Esophagus muscularis mucosa (tissue), 4 donors: ENCODE results near the gene ORM2. TPM values are rescaled to one million over a fixed set of nuclear protein-coding genes. Genes with fewer than 3 reads are reported as not detected.
"Not testable (repeated sequence)": the region's sequence is repeated elsewhere in the genome, so short reads cannot be mapped to it uniquely, and the experiment has no call there.

ENCODE experiments used
- DNase-seq: peaks from one replicate; pipeline ENCODE4 v3.0.0-alpha.2; 2017; ENCODE audit errors: extremely low spot score
- H3K27ac ChIP-seq, 4 donors: fragments of 200-600 bp; sonication (generic); replicated peaks in 1 of 4; 1 replicate in 3 of 4; 2 replicates in 1 of 4; pipeline ENCODE4 v1.5.1; 2016 to 2019; ENCODE audit warnings: mild to moderate bottlenecking in 1 of 4
- H3K27me3 ChIP-seq, 4 donors: fragments of 200-600 bp; sonication (generic); one replicate each; pipeline versions ENCODE4 v1.5.1 to v1.6.0; 2016 to 2019
- H3K36me3 ChIP-seq, 4 donors: fragments of 200-600 bp; sonication (generic); one replicate each; pipeline ENCODE4 v1.5.1; 2016 to 2019
- H3K4me1 ChIP-seq, 4 donors: fragments of 200-600 bp; sonication (generic); one replicate each; pipeline ENCODE4 v1.5.1; 2016 to 2019
- H3K4me3 ChIP-seq, 4 donors: fragments of 200-600 bp; sonication (generic); 1 replicate in 2 of 4; 2 replicates in 2 of 4; pipeline ENCODE4 v1.5.1; 2016 to 2019; ENCODE audit warnings: mild to moderate bottlenecking in 4 of 4, moderate library complexity in 1 of 4
- H3K9me3 ChIP-seq, 4 donors: fragments of 200-600 bp; sonication (generic); 1 replicate in 3 of 4; 2 replicates in 1 of 4; pipeline ENCODE4 v1.5.1; 2016 to 2019
- CTCF ChIP-seq, 3 experiments: fragments of 200-600 bp in 2 of 3; fragments of 450-650 bp in 1 of 3; sonication (generic) in 2 of 3; IDR thresholded peaks; one replicate each; pipeline ENCODE4 v1.5.1; 2017 to 2019; ENCODE audit warnings: antibody characterized with exemption in 3 of 3, mild to moderate bottlenecking in 2 of 3, moderate library complexity in 1 of 3
- EP300 ChIP-seq: sonication (generic); formaldehyde crosslinking; IDR thresholded peaks from one replicate; pipeline ENCODE4 v1.6.1; 2017; ENCODE audit warnings: antibody characterized with exemption
- POLR2A ChIP-seq: fragments of 450-650 bp; IDR thresholded peaks from one replicate; pipeline ENCODE4 v1.6.1; 2017; ENCODE audit warnings: antibody characterized with exemption, moderate library complexity, mild to moderate bottlenecking, low read depth
- POLR2AphosphoS5 ChIP-seq, 2 donors: sonication (generic); formaldehyde crosslinking; IDR thresholded peaks; one replicate each; pipeline ENCODE4 v1.6.1; 2017; ENCODE audit warnings: antibody characterized with exemption in 2 of 2
- WGBS: methylation state at CpG from one replicate; pipeline ENCODE4 v1.1.5; 2018; 5-methylcytosine and 5-hydroxymethylcytosine counted together
- intact Hi-C: fragments of 100-400 bp; cut with DNase I; formaldehyde crosslinking; loops from one replicate; pipeline ENCODE4 v1.15.1; 2023
- total RNA-seq, 4 donors: library from RNA; depleted of rRNA; stranded (reverse); fragments of >200 nt; gene quantifications; one replicate each; pipeline versions ENCODE4 v1.1.0 to v1.2.1, GENCODE V29; 2016

ORM2 gene
- total RNA-seq, 4 donors from 2014 or later = not detected

- Histone ChIP-seq H3K9me3 (no peaks in the 10 kb centered on the region), H3K4me3 (no peak overlapping the region), H3K4me1 (no peaks in the 10 kb centered on the region), H3K27ac (no peak overlapping the region), H3K36me3 (peaks cover 0 to 10% (median 0%) of the 10 kb centered on the region in 4 donors), H3K27me3 (peaks cover 0 to 15% (median 0%) of the 10 kb centered on the region in 4 donors)
- DNase-seq = no peak
- intact Hi-C loops = loop anchor here (10.0 kb wide), 1 partner anchor 154 kb away; no protein-coding TSS in a partner anchor
- WGBS = 72% methylated on average over 10 of the region's 10 CpGs
- TF ChIP-seq POLR2AphosphoS5 (IDR thresholded peaks at IDR 0.05) = no peak
- TF ChIP-seq EP300 = no peak
- no peak for TF ChIP-seq POLR2A
- no peak for TF ChIP-seq CTCF (IDR thresholded peaks at IDR 0.05)
These were observed 967 bp downstream of the ORM2 start for GRCh38 chr9:114330636-114331035.

GRCh38 chr9:114331229-114332195, 1.8 kb downstream of the ORM2 start:
- not testable (repeated sequence) for DNase-seq, H3K9me3 ChIP-seq, H3K4me3 ChIP-seq, H3K27ac ChIP-seq, H3K4me1 ChIP-seq
- Histone ChIP-seq H3K27me3 (peaks cover 0 to 15% (median 0%) of the 10 kb centered on the region in 4 donors), H3K36me3 (peaks cover 2 to 17% (median 5%) of the 10 kb centered on the region in 4 donors)
- WGBS = 79% methylated on average over 12 of the region's 19 CpGs
- intact Hi-C loops = loop anchor here (10.0 kb wide), 1 partner anchor 153 kb away; no protein-coding TSS in a partner anchor

- WGBS = 66% methylated on average over 3 of the region's 4 CpGs
- H3K27ac ChIP-seq, DNase-seq, H3K9me3 ChIP-seq, H3K4me3 ChIP-seq, H3K4me1 ChIP-seq: not testable (repeated sequence)
- intact Hi-C loops = loop anchor here (10.0 kb wide), 1 partner anchor 152 kb away; no protein-coding TSS in a partner anchor
- Histone ChIP-seq H3K36me3 (peaks cover 12 to 28% (median 15%) of the 10 kb centered on the region in 4 donors), H3K27me3 (peaks cover 0 to 15% (median 0%) of the 10 kb centered on the region in 4 donors)
These were observed 2.9 kb downstream of the ORM2 start for GRCh38 chr9:114332474-114333040.

- peaks cover 20 to 40% (median 25%) of the 10 kb centered on the region in 4 donors for H3K36me3 ChIP-seq
- H3K27ac ChIP-seq, H3K9me3 ChIP-seq, H3K27me3 ChIP-seq, DNase-seq, H3K4me1 ChIP-seq, H3K4me3 ChIP-seq: not testable (repeated sequence)
- 75% methylated on average over 2 of the region's 4 CpGs for WGBS
- intact Hi-C loops = loop anchor here (10.0 kb wide), 1 partner anchor 151 kb away; no protein-coding TSS in a partner anchor
These were observed 4.0 kb downstream of the ORM2 start for GRCh38 chr9:114333718-114334117.

GRCh38 chr9:114334490-114334889, 4.8 kb downstream of the ORM2 start:
- intact Hi-C loops = loop anchor here (10.0 kb wide), 1 partner anchor 150 kb away; no protein-coding TSS in a partner anchor
- DNase-seq = no peak

More at GRCh38 chr9:114334490-114334889, 4.8 kb downstream of the ORM2 start:
- H3K9me3 ChIP-seq = no peaks in the 10 kb centered on the region
- H3K4me1 ChIP-seq = no peaks in the 10 kb centered on the region
- H3K27ac ChIP-seq = no peak overlapping the region
- H3K36me3 ChIP-seq = peaks cover 21 to 47% (median 31%) of the 10 kb centered on the region in 4 donors
- WGBS = 100% methylated on average over 7 of the region's 9 CpGs
- H3K4me3 ChIP-seq = no peak overlapping the region
- TF ChIP-seq EP300 (no peak), POLR2A (no peak), POLR2AphosphoS5 (IDR thresholded peaks at IDR 0.05) (no peak), CTCF (IDR thresholded peaks at IDR 0.05) (no peak)
- H3K27me3 ChIP-seq = peaks cover 0 to 3% (median 0%) of the 10 kb centered on the region in 4 donors
